Gastroesophageal sphincter (tissue), 4 donors: ENCODE data around the gene CTBP1. TPM values are rescaled to one million over a fixed set of nuclear protein-coding genes. Genes with fewer than 3 reads are reported as not detected.

Experiments
- ATAC-seq: fragments of 150-250 bp; one replicate; pipeline ENCODE4 v1.9.1; 2016; ENCODE audit warnings: mild to moderate bottlenecking, moderate library complexity
- H3K27ac ChIP-seq, 4 donors: fragments of 200-600 bp; sonication (generic) in 3 of 4; 1 replicate in 3 of 4; 2 replicates in 1 of 4; pipeline ENCODE4 v1.5.1; 2016 to 2019
- H3K27me3 ChIP-seq: fragments of 200-600 bp; sonication (generic); one replicate; pipeline ENCODE4 v1.5.1; 2019
- H3K36me3 ChIP-seq, 2 donors: fragments of 200-600 bp; sonication (generic); one replicate each; pipeline ENCODE4 v1.5.1; 2019; ENCODE audit warnings: control low read depth in 1 of 2
- H3K4me1 ChIP-seq, 3 donors: fragments of 200-600 bp; sonication (generic); 1 replicate in 2 of 3; 2 replicates in 1 of 3; pipeline ENCODE4 v1.5.1; 2016 to 2019; ENCODE audit warnings: control low read depth in 2 of 3
- H3K4me3 ChIP-seq, 2 donors: fragments of 200-600 bp; sonication (generic); one replicate each; pipeline ENCODE4 v1.5.1; 2019; ENCODE audit warnings: mild to moderate bottlenecking in 1 of 2, moderate library complexity in 1 of 2
- H3K9me3 ChIP-seq, 3 donors: fragments of 200-600 bp; sonication (generic); one replicate each; pipeline ENCODE4 v1.5.1; 2017 to 2019; ENCODE audit warnings: control low read depth in 2 of 3
- CTCF ChIP-seq, 4 experiments: fragments of 200-600 bp in 2 of 4; fragments of 450-650 bp in 2 of 4; sonication (generic) in 1 of 4; IDR thresholded peaks; one replicate each; pipeline ENCODE4 v1.5.1; 2017 to 2019; ENCODE audit warnings: antibody characterized with exemption in 4 of 4, mild to moderate bottlenecking in 2 of 4, moderate library complexity in 2 of 4
- EP300 ChIP-seq: sonication (generic); formaldehyde crosslinking; IDR thresholded peaks from one replicate; pipeline ENCODE4 v1.6.1; 2017; ENCODE audit warnings: antibody characterized with exemption, mild to moderate bottlenecking
- POLR2A ChIP-seq, 2 donors: fragments of 450-650 bp; IDR thresholded peaks; one replicate each; pipeline ENCODE4 v1.6.1; 2017; ENCODE audit warnings: antibody characterized with exemption in 2 of 2, mild to moderate bottlenecking in 2 of 2, moderate library complexity in 1 of 2
- POLR2AphosphoS5 ChIP-seq: sonication (generic); formaldehyde crosslinking; IDR thresholded peaks from one replicate; pipeline ENCODE4 v1.6.1; 2017; ENCODE audit warnings: antibody characterized with exemption
- WGBS, 2 donors: methylation state at CpG; one replicate each; pipeline ENCODE4 v1.1.5; 2018; ENCODE audit warnings: low coverage in 1 of 2; 5-methylcytosine and 5-hydroxymethylcytosine counted together
- total RNA-seq, 4 donors: library from RNA; depleted of rRNA; stranded (reverse); fragments of >200 nt; gene quantifications; one replicate each; pipeline ENCODE4 v1.1.0, GENCODE V29; 2016

Gene CTBP1
- total RNA-seq, 4 donors from 2014 or later: 126 to 271 (median 164) TPM

- WGBS, 2 donors: 78% methylated on average over 7 of the region's 17 CpGs; no CpG with 5 or more reads in 1 of the 2 donors
- Histone ChIP-seq H3K9me3 (no peaks in the 10 kb centered on the region), H3K4me1 (peaks cover 0 to 67% (median 26%) of the 10 kb centered on the region in 3 donors), H3K4me3 (no peak overlapping the region), H3K27ac (peak overlapping the region in 1 of 4 donors; percentile 10), H3K36me3 (no peaks in the 10 kb centered on the region), H3K27me3 (peaks cover 49% of the 10 kb centered on the region)
- no peak for ATAC-seq
- TF ChIP-seq POLR2AphosphoS5: no peak
- TF ChIP-seq CTCF (IDR thresholded peaks at IDR 0.05): no peak
- no peak for TF ChIP-seq EP300
- no peak for TF ChIP-seq POLR2A (IDR thresholded peaks at IDR 0.05)
These were observed 79.7 kb downstream of the CTBP1 start for GRCh38 chr4:1169171-1169671.

- peak overlapping the region in 1 of 2 donors; percentile 66 for H3K4me3 ChIP-seq
- WGBS, 2 donors: 100% methylated on average over 2 of the region's 21 CpGs; no CpG with 5 or more reads in 1 of the 2 donors
- peaks cover 0 to 67% (median 26%) of the 10 kb centered on the region in 3 donors for H3K4me1 ChIP-seq
- H3K27me3 ChIP-seq: peaks cover 41% of the 10 kb centered on the region
- ATAC-seq: no peak
- no peaks in the 10 kb centered on the region for H3K36me3 ChIP-seq
- H3K27ac ChIP-seq: peak overlapping the region in 2 of 4 donors; percentile 57 to 78
- no peaks in the 10 kb centered on the region for H3K9me3 ChIP-seq
- TF ChIP-seq EP300 (no peak), POLR2AphosphoS5 (no peak), CTCF (IDR thresholded peaks at IDR 0.05) (no peak), POLR2A (IDR thresholded peaks at IDR 0.05) (no peak)
These were observed 80.5 kb downstream of the CTBP1 start for GRCh38 chr4:1168191-1169101.

GRCh38 chr4:1167244-1167949 lies 81.5 kb downstream of the CTBP1 start:
- H3K9me3 ChIP-seq: no peaks in the 10 kb centered on the region
- peaks cover 0 to 58% (median 21%) of the 10 kb centered on the region in 3 donors for H3K4me1 ChIP-seq
- H3K36me3 ChIP-seq: no peaks in the 10 kb centered on the region
- no peak for TF ChIP-seq POLR2A (IDR thresholded peaks at IDR 0.05)
- peak; percentile 19 for TF ChIP-seq POLR2AphosphoS5
- TF ChIP-seq CTCF (IDR thresholded peaks at IDR 0.05): peak in 3 of 4 experiments; percentile 91 to 96 (median 93)
- TF ChIP-seq EP300: no peak
- H3K27ac ChIP-seq: peak overlapping the region in 3 of 4 donors; percentile 39 to 78 (median 57)
- peak overlapping the region; percentile 35 to 66 for H3K4me3 ChIP-seq
- WGBS, 2 donors: no CpG with 5 or more reads among the region's 51 CpGs
- H3K27me3 ChIP-seq: peaks cover 31% of the 10 kb centered on the region
- peak; percentile 81 for ATAC-seq

GRCh38 chr4:1166509-1167243 lies 82.3 kb downstream of the CTBP1 start:
- peak overlapping the region in 2 of 4 donors; percentile 57 to 78 for H3K27ac ChIP-seq
- peak overlapping the region in 1 of 2 donors; percentile 66 for H3K4me3 ChIP-seq
- TF ChIP-seq EP300 (no peak), POLR2A (IDR thresholded peaks at IDR 0.05) (no peak), POLR2AphosphoS5 (no peak), CTCF (IDR thresholded peaks at IDR 0.05) (no peak)
- no peaks in the 10 kb centered on the region for H3K36me3 ChIP-seq
- peaks cover 24% of the 10 kb centered on the region for H3K27me3 ChIP-seq
- H3K9me3 ChIP-seq: no peaks in the 10 kb centered on the region
- peak; percentile 1 for ATAC-seq
- 49 to 65% methylated on average over 5 to 12 of the region's 24 CpGs for WGBS, 2 donors
- peaks cover 0 to 51% (median 14%) of the 10 kb centered on the region in 3 donors for H3K4me1 ChIP-seq
